ENCODE results near the gene ERI3. TPM values are rescaled to one million over a fixed set of nuclear protein-coding genes. Genes with fewer than 3 reads are reported as not detected.

ERI3 gene
- total and polyA plus RNA-seq, 2 donors from 2014 or later: 60.4 to 126 TPM

- TF ChIP-seq, protein P1, sequence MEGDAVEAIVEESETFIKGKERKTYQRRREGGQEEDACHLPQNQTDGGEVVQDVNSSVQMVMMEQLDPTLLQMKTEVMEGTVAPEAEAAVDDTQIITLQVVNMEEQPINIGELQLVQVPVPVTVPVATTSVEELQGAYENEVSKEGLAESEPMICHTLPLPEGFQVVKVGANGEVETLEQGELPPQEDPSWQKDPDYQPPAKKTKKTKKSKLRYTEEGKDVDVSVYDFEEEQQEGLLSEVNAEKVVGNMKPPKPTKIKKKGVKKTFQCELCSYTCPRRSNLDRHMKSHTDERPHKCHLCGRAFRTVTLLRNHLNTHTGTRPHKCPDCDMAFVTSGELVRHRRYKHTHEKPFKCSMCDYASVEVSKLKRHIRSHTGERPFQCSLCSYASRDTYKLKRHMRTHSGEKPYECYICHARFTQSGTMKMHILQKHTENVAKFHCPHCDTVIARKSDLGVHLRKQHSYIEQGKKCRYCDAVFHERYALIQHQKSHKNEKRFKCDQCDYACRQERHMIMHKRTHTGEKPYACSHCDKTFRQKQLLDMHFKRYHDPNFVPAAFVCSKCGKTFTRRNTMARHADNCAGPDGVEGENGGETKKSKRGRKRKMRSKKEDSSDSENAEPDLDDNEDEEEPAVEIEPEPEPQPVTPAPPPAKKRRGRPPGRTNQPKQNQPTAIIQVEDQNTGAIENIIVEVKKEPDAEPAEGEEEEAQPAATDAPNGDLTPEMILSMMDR (IDR thresholded peaks at IDR 0.05; ENCODE audit: borderline replicate concordance, extremely low read depth, insufficient read depth): no peak
- H3K9me3 ChIP-seq (ENCODE audit: control insufficient read depth in 2 of 3, insufficient read depth in 1 of 3, low read length in 3 of 3): no peaks in the 10 kb centered on the region
- no peak overlapping the region for H3K4me3 ChIP-seq (ENCODE audit: low read length in 3 of 3)
- H3K36me3 ChIP-seq (ENCODE audit: control insufficient read depth in 2 of 3, insufficient read depth in 3 of 3, low read length in 3 of 3): peaks cover 0 to 5% (median 0%) of the 10 kb centered on the region in 3 donors
- no peaks in the 10 kb centered on the region for H3K27me3 ChIP-seq (ENCODE audit: control insufficient read depth, insufficient read depth, low read length)
- DNase-seq: peak in 2 of 5 donors; percentile 45 to 91
- FAIRE-seq: no peak
- intact Hi-C loops (cut with DNase I): no loop called here
- peak overlapping the region; percentile 56 to 85 for H3K27ac ChIP-seq (ENCODE audit: low read depth in 2 of 2, low read length in 2 of 2)
- H3K4me1 ChIP-seq (ENCODE audit: control insufficient read depth in 2 of 3, insufficient read depth in 2 of 3, low read depth in 1 of 3, low read length in 3 of 3): peaks cover 0 to 32% (median 18%) of the 10 kb centered on the region in 3 donors
- H3K9ac ChIP-seq (ENCODE audit: low read length in 3 of 3): peak overlapping the region in 1 of 3 donors; percentile 55
Observed at GRCh38 chr1:44239961-44240371, 115.1 kb downstream of the ERI3 start.

DNA sequence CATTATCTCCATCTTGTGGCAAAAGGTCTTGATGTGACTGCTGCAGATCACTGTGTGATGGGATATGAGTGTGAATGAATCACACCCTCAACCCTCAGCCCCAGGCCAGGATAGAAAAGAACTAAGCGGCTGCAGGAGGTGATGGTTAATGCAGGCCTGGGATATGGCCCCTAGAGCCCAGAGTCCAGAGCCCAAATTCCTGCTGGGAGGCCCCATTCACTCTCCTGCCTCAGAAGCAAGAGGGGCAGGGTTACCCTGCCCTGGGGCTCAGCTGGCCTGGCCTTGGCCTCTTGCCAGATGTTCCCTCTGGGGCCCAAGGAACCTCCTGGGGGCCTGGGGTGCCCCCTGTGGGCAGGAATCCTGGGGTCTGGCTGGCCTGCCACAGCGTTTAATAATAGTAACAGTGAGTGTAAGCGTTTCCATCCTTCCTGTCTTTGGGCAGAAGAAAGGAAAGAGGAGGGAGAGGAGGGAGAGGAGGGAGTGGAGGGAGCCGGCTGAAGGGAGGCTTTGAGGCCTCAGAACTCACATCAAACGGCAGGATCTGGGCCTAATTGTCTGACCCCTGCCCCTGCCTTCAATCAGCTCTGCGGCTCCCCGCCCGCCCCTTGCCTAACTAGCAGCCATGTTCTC lies 115.6 kb downstream of the ERI3 start:
- intact Hi-C loops (cut with DNase I): no loop called here
- H3K36me3 ChIP-seq (ENCODE audit: control insufficient read depth in 2 of 3, insufficient read depth in 3 of 3, low read length in 3 of 3): peaks cover 0 to 5% (median 0%) of the 10 kb centered on the region in 3 donors
- H3K27ac ChIP-seq (ENCODE audit: low read depth in 2 of 2, low read length in 2 of 2): peak overlapping the region; percentile 35 to 85
- FAIRE-seq (no peak), DNase-seq (peak in 4 of 5 donors; percentile 41 to 80 (median 62))
- no peak overlapping the region for H3K4me3 ChIP-seq (ENCODE audit: low read length in 3 of 3)
- H3K9me3 ChIP-seq (ENCODE audit: control insufficient read depth in 2 of 3, insufficient read depth in 1 of 3, low read length in 3 of 3): no peaks in the 10 kb centered on the region
- H3K4me1 ChIP-seq (ENCODE audit: control insufficient read depth in 2 of 3, insufficient read depth in 2 of 3, low read depth in 1 of 3, low read length in 3 of 3): peaks cover 0 to 32% (median 18%) of the 10 kb centered on the region in 3 donors
- no peaks in the 10 kb centered on the region for H3K27me3 ChIP-seq (ENCODE audit: control insufficient read depth, insufficient read depth, low read length)
- H3K9ac ChIP-seq (ENCODE audit: low read length in 3 of 3): peak overlapping the region in 2 of 3 donors; percentile 20 to 34
- TF ChIP-seq, protein P1 (IDR thresholded peaks at IDR 0.05; ENCODE audit: borderline replicate concordance, extremely low read depth, insufficient read depth): no peak

DNA sequence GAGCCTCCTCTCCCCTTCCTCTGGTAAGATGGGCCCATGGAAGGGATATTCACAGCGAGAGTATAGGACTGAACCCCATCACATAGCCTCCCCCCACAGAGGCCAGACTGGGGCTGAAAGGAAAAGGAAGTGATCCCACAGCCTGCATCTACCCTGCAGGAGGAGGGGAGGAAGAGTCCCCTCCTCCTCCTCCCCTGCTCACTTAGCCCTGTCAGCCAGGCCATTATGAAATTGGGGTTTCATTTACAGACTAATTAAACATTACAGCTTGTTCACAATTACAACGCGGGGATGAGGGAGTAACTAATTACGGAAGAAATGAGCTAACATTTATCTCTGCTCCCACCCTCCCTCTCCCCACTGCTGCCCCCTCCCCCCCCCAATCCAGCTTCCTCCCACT lies 116.4 kb downstream of the ERI3 start:
- Histone ChIP-seq H3K4me3 (ENCODE audit: low read length in 3 of 3) (no peak overlapping the region), H3K9me3 (ENCODE audit: control insufficient read depth in 2 of 3, insufficient read depth in 1 of 3, low read length in 3 of 3) (no peaks in the 10 kb centered on the region), H3K27me3 (ENCODE audit: control insufficient read depth, insufficient read depth, low read length) (no peaks in the 10 kb centered on the region), H3K9ac (ENCODE audit: low read length in 3 of 3) (no peak overlapping the region), H3K27ac (ENCODE audit: low read depth in 2 of 2, low read length in 2 of 2) (no peak overlapping the region), H3K4me1 (ENCODE audit: control insufficient read depth in 2 of 3, insufficient read depth in 2 of 3, low read depth in 1 of 3, low read length in 3 of 3) (peaks cover 0 to 32% (median 18%) of the 10 kb centered on the region in 3 donors), H3K36me3 (ENCODE audit: control insufficient read depth in 2 of 3, insufficient read depth in 3 of 3, low read length in 3 of 3) (no peaks in the 10 kb centered on the region)
- TF ChIP-seq, protein P1 (IDR thresholded peaks at IDR 0.05; ENCODE audit: borderline replicate concordance, extremely low read depth, insufficient read depth): no peak
- DNase-seq (no peak), FAIRE-seq (no peak)
- intact Hi-C loops (cut with DNase I): no loop called here

Data from kidney (tissue), 14 donors.